Panc1 (cell line): ENCODE data around the gene RAB32. TPM values are rescaled to one million over a fixed set of nuclear protein-coding genes. Genes with fewer than 3 reads are reported as not detected.

ENCODE experiments used
- ATAC-seq: fragments of 200-7000 bp; cut with Tn5 transposase; 2 replicates; pipeline ENCODE4 v1.9.1; 2020; ENCODE audit warnings: mild to moderate bottlenecking, moderate library complexity
- BruUV-seq: library from RNA; stranded (reverse); fragments of 400-500 nt; replicated peaks from 2 replicates; lab custom pipeline; 2021; lab: Mats Ljungman, UMichigan
- CTCF ChIA-PET: fragments of 300-600 bp; sonication (Branson Sonifier 250); formaldehyde crosslinking; loops from one replicate; lab custom pipeline; 2022; ENCODE audit warnings: antibody characterized with exemption; lab: Charles Lee
- POLR2A ChIA-PET: fragments of 300-600 bp; sonication (Branson Sonifier 250); formaldehyde crosslinking; loops from one replicate; lab custom pipeline; 2022; ENCODE audit warnings: antibody characterized with exemption; lab: Charles Lee
- DNase-seq: peaks from one replicate; pipeline ENCODE4 v3.0.0-alpha.2; 2010; ENCODE audit warnings: low read depth, low spot score
- H3K27ac ChIP-seq: 2 replicates; pipeline ENCODE4 v1.5.1; 2011; ENCODE audit warnings: mild to moderate bottlenecking, low read length, inconsistent platforms
- H3K27me3 ChIP-seq: fragments of 200-500 bp; sonication (Bioruptor generic); 2 replicates; pipeline ENCODE4 v1.6.0; 2014; ENCODE audit warnings: low read length, inconsistent platforms; ENCODE audit not compliant: control insufficient read depth, insufficient read depth
- H3K36me3 ChIP-seq: fragments of 200-500 bp; sonication (Bioruptor generic); 2 replicates; pipeline ENCODE4 v1.5.1; 2014; ENCODE audit warnings: inconsistent platforms, mild to moderate bottlenecking, low read length, moderate library complexity; ENCODE audit not compliant: control insufficient read depth, insufficient read depth
- H3K4me1 ChIP-seq: 2 replicates; pipeline ENCODE4 v1.5.1; 2011; ENCODE audit warnings: inconsistent platforms, mild to moderate bottlenecking, low read length, moderate library complexity; ENCODE audit not compliant: control insufficient read depth, insufficient read depth
- H3K4me3 ChIP-seq, 2 experiments: 2 replicates each; pipeline ENCODE4 v1.5.1; 2011 to 2012; ENCODE audit warnings: low read depth in 2 of 2, low read length in 2 of 2, mild to moderate bottlenecking in 2 of 2, inconsistent platforms in 1 of 2, moderate library complexity in 1 of 2
- H3K9me3 ChIP-seq: fragments of 200-500 bp; sonication (Bioruptor generic); 2 replicates; pipeline ENCODE4 v1.5.1; 2014; ENCODE audit warnings: low read depth, mild to moderate bottlenecking, inconsistent platforms, low read length, moderate library complexity; ENCODE audit not compliant: control insufficient read depth, insufficient read depth
- CTCF ChIP-seq: fragments of 450-650 bp; IDR thresholded peaks from 2 replicates; pipeline ENCODE4 v1.5.1; 2017; ENCODE audit warnings: mild to moderate bottlenecking
- POLR2AphosphoS5 ChIP-seq: IDR thresholded peaks from 2 replicates; pipeline ENCODE4 v1.6.1; 2012; ENCODE audit warnings: mild to moderate bottlenecking, low read depth, low read length, moderate library complexity
- REST ChIP-seq, 2 experiments: IDR thresholded peaks; 2 replicates each; pipeline ENCODE4 v1.6.1; 2011 to 2012; ENCODE audit warnings: low read depth in 2 of 2, control low read depth in 1 of 2, low read length in 1 of 2, mild to moderate bottlenecking in 1 of 2, moderate library complexity in 1 of 2; ENCODE audit not compliant: insufficient read depth in 1 of 2
- SIN3A ChIP-seq: IDR thresholded peaks from 2 replicates; pipeline ENCODE4 v1.6.1; 2012; ENCODE audit warnings: low read depth, mild to moderate bottlenecking, low read length, moderate library complexity, borderline replicate concordance; ENCODE audit not compliant: insufficient read depth
- TCF7L2 ChIP-seq: IDR thresholded peaks from 2 replicates; pipeline ENCODE4 v1.6.1; 2011; ENCODE audit warnings: mild to moderate bottlenecking, low read depth, low read length, inconsistent platforms
- in situ Hi-C: cut with HindIII; loops from 2 replicates; pipeline ENCODE4 v1.10.0; 2016; ENCODE audit warnings: low sequenced_read_pairs, low pct_unique_long_range_greater_than_20kb
- intact Hi-C: fragments of 100-400 bp; cut with micrococcal nuclease; formaldehyde crosslinking; loops from one replicate; pipeline ENCODE4 v1.10.0; 2022; ENCODE audit not compliant: unreplicated experiment
- total RNA-seq: library from RNA; stranded (reverse); gene quantifications from one replicate; pipeline ENCODE4 v1.2.1, GENCODE V29; 2021; ENCODE audit not compliant: unreplicated experiment

RAB32 gene
- total RNA-seq, 1 experiment from 2014 or later: 61.5 TPM

GRCh38 chr6:146551545-146551944, 7.9 kb downstream of the RAB32 start:
- CTCF ChIA-PET: no interaction called here
- BruUV-seq: no TSS peak

GRCh38 chr6:146553377-146554135, 9.9 kb downstream of the RAB32 start:
- ChIA-PET POLR2A (no interaction called here), CTCF (no interaction called here)
- in situ Hi-C loops: no loop called here
- Histone ChIP-seq H3K9me3 (no peaks in the 10 kb centered on the region), H3K4me1 (no peaks in the 10 kb centered on the region), H3K27ac (no peak overlapping the region), H3K4me3 (no peak overlapping the region), H3K27me3 (no peaks in the 10 kb centered on the region), H3K36me3 (peaks cover 16% of the 10 kb centered on the region)
- no peak for ATAC-seq
- intact Hi-C loops: no loop called here
- no TSS peak for BruUV-seq
- no peak for DNase-seq
- TF ChIP-seq POLR2AphosphoS5 (no peak), CTCF (no peak), REST (IDR thresholded peaks at IDR 0.05; ENCODE audit: insufficient read depth in 1 of 2, low read depth in 2 of 2, low read length in 1 of 2) (no peak), SIN3A (no peak), TCF7L2 (no peak)

More at GRCh38 chr6:146551545-146551944, 7.9 kb downstream of the RAB32 start:
- Histone ChIP-seq H3K4me3 (no peak overlapping the region), H3K27ac (no peak overlapping the region), H3K27me3 (no peaks in the 10 kb centered on the region), H3K4me1 (no peaks in the 10 kb centered on the region; the same call in 1 of the 2 replicates), H3K9me3 (no peaks in the 10 kb centered on the region), H3K36me3 (peaks cover 16% of the 10 kb centered on the region)
- TF ChIP-seq SIN3A (no peak), POLR2AphosphoS5 (no peak), TCF7L2 (no peak)
- POLR2A ChIA-PET: interaction anchor here (1.0 kb wide), 1 partner anchor 8 kb away, joined by 3 read pairs; the partner anchor contains the start of gene RAB32
- intact Hi-C loops (no loop called here), in situ Hi-C loops (no loop called here)
- no peak for ATAC-seq
- no peak for DNase-seq

- BruUV-seq: no TSS peak
- H3K4me3 ChIP-seq: no peak overlapping the region
- no peaks in the 10 kb centered on the region for H3K36me3 ChIP-seq
- DNase-seq: no peak
- POLR2A ChIA-PET: no interaction called here
- in situ Hi-C loops (no loop called here), intact Hi-C loops (no loop called here)
- H3K27me3 ChIP-seq: no peaks in the 10 kb centered on the region
- CTCF ChIA-PET: no interaction called here
- TF ChIP-seq SIN3A (no peak), POLR2AphosphoS5 (no peak), CTCF (no peak), REST (IDR thresholded peaks at IDR 0.05; ENCODE audit: insufficient read depth in 1 of 2, low read depth in 2 of 2, low read length in 1 of 2) (no peak), TCF7L2 (no peak)
- no peaks in the 10 kb centered on the region for H3K4me1 ChIP-seq
- ATAC-seq: no peak
- no peaks in the 10 kb centered on the region for H3K9me3 ChIP-seq
- H3K27ac ChIP-seq: no peak overlapping the region
These were observed 17.0 kb downstream of the RAB32 start for GRCh38 chr6:146560607-146561006.
